HG03342 (cell line): Measurements from ENCODE around the gene CAMK2B.
"Not testable (repeated sequence)": the region's sequence is repeated elsewhere in the genome, so short reads cannot be mapped to it uniquely, and the experiment has no call there.

Experiments
- ATAC-seq: cut with Tn5 transposase; IDR thresholded peaks from one replicate; pipeline ENCODE4 v1.9.1; 2021; ENCODE audit warnings: mild to moderate bottlenecking, moderate library complexity; ENCODE audit not compliant: unreplicated experiment

CAMK2B gene

GRCh38 chr7:44200163-44200562 lies 125.2 kb downstream of the CAMK2B start:
- ATAC-seq, result not testable (repeated sequence)

GRCh38 chr7:44197474-44197873 lies 127.9 kb downstream of the CAMK2B start:
- ATAC-seq, result no peak

- no peak for ATAC-seq
Measured at GRCh38 chr7:44196450-44196872, 128.9 kb downstream of the CAMK2B start.

GRCh38 chr7:44195889-44196288 lies 129.5 kb downstream of the CAMK2B start:
- no peak for ATAC-seq

GRCh38 chr7:44194562-44195145 lies 130.7 kb downstream of the CAMK2B start:
- no peak for ATAC-seq

GRCh38 chr7:44194069-44194468 lies 131.3 kb downstream of the CAMK2B start:
- no peak for ATAC-seq

- ATAC-seq, result no peak
Measured at GRCh38 chr7:44193011-44193802, 132.2 kb downstream of the CAMK2B start.

GRCh38 chr7:44191171-44191570 lies 134.2 kb downstream of the CAMK2B start:
- ATAC-seq, result no peak

GRCh38 chr7:44189993-44190872 lies 135.2 kb downstream of the CAMK2B start:
- ATAC-seq, result no peak

GRCh38 chr7:44189286-44189992 lies 136.0 kb downstream of the CAMK2B start, which contains the start of gene GCK:
Gene GCK, minus strand, starts transcription at chr7:44189439. Its CDS starts 486 bp downstream, at chr7:44188953.
- no peak for ATAC-seq

GRCh38 chr7:44188480-44189225 lies 136.7 kb downstream of the CAMK2B start:
- ATAC-seq, result no peak

GRCh38 chr7:44187636-44188416 lies 137.6 kb downstream of the CAMK2B start:
- no peak for ATAC-seq

- no peak for ATAC-seq
Measured at GRCh38 chr7:44186736-44187135, 138.7 kb downstream of the CAMK2B start.

- ATAC-seq, result no peak
Measured at GRCh38 chr7:44185729-44186128, 139.7 kb downstream of the CAMK2B start.

GRCh38 chr7:44184873-44185446 lies 140.4 kb downstream of the CAMK2B start:
- no peak for ATAC-seq

- no peak for ATAC-seq
Measured at GRCh38 chr7:44184206-44184872, 141.1 kb downstream of the CAMK2B start.

- ATAC-seq, result no peak
Measured at GRCh38 chr7:44183386-44183785, 142.0 kb downstream of the CAMK2B start.

- no peak for ATAC-seq
Measured at GRCh38 chr7:44182827-44183226, 142.6 kb downstream of the CAMK2B start.
